IPS DF 4.7 (cell line): ENCODE data around the gene CERKL.

ENCODE experiments used
- DNase-seq: peaks from one replicate; pipeline ENCODE4 v3.0.0-alpha.2; 2013; ENCODE audit warnings: low spot score; ENCODE audit errors: extremely low read depth

The CERKL gene

DNA sequence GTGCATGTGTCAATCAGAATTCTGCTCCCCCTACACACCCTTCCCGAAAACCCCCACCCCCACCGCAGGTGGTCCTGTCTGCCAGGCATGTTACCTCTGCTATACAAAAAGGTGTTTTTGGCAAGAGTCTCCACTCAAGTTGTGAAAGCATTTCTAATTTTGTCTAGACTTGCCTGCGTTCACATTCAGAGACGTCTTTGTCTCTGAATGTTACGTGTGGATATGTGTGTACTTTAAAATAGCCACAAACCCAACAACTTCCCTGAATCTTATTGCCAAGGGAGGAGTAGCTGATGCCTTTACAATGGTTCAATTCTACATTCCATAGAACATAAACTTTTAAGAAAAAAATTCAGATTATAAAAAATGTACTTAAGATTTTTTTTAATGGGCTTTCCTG lies 133.1 kb downstream of the CERKL start:
- DNase-seq, result no peak

DNA sequence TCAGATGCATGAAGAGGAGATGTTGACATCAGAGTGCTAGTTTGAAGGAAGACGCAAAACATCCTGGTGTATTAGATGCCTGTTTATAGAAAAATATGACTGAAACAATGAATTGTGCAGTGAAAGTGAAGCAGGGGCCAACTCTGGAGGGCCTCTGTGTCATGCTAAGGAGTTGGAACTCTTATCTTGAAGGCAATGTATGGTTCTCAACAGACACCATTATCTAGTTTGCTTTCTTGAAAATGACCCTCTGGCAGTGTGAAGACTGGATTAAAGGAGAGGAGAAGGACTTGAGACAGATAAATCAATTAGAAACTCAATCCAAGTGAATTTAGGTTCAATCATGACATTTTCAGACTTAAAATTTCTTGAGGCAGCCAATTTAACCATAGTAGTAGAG lies 136.7 kb downstream of the CERKL start:
- no peak for DNase-seq

DNA sequence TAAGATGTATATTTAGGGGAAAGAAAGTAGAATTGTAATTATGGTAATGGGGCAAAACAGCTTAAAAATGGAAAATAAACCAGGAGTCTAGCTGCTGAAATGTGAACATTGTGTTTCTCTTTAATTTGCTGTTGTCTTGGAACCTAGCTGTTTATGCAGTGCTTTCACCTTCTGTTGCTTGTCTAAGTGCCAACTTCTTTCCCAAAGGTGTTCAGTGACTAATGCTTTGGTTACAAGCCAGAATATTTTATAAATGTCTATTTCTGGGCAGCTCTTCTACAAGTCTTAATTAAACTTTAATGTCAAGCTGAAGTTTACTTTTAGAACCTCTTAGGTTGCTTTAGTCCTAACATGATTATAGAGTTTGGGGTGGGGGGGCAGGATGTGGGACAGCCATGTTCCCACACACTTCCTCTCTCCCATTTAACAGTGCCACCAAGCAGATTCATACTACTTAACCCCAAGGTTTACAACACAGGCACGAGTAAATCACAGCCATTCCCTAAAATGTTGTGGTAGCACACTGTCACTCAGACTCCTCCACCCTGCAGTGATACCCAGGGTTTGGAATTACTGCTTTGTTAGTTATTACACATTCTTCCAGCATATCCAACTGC lies 139.1 kb downstream of the CERKL start:
- no peak for DNase-seq

DNA sequence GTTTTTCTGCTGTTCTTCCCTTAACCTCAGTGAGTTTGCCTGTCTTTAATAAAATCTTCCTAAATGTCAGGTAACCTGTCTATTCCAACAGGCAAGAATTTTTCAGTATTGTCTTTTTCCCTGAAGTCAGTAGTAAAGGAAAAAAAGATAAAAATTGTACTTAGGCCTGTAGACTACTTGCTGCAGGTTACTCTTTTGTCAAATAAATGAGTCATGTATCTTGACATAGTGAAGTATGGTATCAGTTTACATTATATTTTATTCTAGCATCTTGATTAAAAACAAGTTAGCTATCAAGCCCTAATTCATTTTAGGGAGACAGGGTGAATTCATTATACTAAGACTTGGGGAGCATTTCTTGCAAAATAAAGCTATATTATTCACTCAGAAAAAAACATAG lies 139.9 kb downstream of the CERKL start:
- no peak for DNase-seq

DNA sequence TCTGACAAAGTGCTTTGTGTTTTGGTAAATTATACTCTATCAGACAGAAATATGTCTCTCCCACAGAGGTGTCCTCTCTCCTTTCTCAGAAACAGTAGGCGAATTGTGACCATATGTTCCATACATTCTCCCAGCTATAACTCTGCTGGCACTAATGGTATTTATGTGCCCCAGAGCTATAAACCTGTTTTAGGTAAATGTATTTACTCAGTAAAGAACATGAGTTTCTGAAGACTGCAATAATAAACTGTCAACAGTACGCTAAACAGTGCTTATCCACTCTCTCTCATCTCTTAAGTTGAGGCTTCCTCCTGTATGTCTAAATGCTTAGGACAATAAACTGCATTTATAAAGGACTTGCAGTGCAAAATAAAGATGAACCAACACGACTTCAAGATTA lies 141.2 kb downstream of the CERKL start:
- DNase-seq, result no peak

DNA sequence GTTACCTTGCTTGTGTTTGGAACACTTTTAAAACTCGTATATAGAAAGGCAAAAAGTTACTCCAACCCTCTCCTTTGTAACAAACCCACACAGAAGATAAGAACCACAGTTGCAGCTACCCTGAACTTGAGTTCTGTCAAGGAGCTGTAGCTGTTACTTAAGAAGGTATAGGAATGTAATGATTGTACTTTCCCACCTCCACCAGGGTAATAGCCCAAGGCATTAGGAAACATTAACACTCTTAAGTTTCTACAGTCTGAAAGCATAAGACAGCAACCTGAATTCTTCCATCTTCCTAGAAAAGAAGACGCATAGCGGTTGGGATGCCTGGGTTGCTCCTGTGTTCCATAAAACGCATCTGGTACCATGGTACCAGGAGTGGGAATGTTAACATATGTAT lies 156.7 kb downstream of the CERKL start:
- DNase-seq, result no peak

DNA sequence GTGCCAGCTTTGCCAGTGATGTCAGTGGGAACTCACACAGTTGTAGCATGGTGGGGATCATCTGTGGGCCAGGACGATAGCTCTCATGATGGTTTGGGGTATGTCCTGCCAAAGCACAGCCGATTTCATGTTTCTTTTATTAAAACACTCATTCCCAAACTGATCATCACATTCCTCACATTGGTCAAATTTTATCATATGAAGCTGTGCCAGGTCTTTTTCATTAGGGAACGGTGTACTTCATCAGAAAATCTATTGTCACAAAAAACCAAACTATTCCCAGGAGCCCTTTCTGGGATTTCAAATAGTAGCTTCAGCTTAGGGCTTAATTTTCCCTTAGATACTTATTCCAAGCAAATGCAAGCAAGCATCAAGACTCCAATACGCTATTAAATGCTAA lies 157.7 kb downstream of the CERKL start:
- no peak for DNase-seq
